ENCODE data around the gene R3HDM2. TPM values are rescaled to one million over a fixed set of nuclear protein-coding genes. Genes with fewer than 3 reads are reported as not detected.

R3HDM2 gene
- polyA plus RNA-seq, 1 donor, result 117 TPM

DNA sequence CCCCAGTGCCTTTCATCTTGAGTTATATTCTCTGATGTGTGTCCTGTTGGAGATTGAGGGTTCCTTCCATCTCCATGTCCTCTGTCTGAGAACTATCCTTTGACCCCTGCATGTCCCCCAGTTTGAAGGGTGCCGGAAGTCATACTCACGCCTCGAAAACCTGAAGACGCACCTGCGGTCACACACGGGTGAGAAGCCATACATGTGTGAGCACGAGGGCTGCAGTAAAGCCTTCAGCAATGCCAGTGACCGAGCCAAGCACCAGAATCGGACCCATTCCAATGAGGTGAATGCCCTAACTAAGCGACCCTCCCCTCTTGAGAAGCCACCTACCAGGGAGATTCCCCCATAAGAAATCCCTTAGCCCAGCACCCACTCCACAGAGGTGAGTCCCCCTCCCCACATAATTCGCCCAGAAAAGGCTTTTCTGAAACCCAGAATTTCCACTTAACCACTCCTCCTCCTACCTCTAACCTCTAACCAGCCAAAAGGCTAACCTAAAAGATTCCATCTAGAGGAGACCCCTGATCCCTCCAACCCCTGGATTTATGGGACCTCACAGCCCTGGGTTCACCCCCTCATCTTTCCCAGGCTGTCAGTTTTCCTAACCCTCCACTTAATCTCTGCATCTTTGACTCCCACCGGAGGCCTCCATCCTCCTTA lies 36.5 kb upstream of the R3HDM2 start:
- no peak for DNase-seq

DNA sequence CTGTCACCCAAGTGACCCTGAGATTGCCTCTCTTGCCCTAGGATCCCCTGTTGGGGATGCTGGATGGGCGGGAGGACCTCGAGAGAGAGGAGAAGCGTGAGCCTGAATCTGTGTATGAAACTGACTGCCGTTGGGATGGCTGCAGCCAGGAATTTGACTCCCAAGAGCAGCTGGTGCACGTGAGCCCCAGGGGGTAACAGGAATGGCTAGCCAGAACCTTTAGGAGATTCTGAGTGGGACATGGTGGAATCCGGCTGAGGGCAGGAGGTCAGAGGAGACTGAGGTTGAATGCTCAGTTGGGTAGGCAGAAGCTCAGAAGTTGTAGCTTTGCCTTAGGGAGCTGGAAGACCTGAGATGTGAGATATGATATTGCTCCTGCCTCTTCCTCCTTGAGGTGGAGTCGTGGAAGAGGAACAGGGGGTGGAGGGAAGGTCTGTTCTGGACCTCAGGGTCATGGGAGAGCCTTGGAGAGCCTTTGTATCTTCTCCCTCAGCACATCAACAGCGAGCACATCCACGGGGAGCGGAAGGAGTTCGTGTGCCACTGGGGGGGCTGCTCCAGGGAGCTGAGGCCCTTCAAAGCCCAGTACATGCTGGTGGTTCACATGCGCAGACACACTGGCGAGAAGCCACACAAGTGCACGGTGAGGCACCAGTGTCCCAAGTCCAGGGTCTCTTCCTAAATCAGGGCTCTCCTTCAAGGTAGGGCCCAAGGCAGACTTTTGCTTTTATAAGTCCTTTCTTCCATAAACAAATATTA lies 35.1 kb upstream of the R3HDM2 start:
- DNase-seq, result no peak

DNA sequence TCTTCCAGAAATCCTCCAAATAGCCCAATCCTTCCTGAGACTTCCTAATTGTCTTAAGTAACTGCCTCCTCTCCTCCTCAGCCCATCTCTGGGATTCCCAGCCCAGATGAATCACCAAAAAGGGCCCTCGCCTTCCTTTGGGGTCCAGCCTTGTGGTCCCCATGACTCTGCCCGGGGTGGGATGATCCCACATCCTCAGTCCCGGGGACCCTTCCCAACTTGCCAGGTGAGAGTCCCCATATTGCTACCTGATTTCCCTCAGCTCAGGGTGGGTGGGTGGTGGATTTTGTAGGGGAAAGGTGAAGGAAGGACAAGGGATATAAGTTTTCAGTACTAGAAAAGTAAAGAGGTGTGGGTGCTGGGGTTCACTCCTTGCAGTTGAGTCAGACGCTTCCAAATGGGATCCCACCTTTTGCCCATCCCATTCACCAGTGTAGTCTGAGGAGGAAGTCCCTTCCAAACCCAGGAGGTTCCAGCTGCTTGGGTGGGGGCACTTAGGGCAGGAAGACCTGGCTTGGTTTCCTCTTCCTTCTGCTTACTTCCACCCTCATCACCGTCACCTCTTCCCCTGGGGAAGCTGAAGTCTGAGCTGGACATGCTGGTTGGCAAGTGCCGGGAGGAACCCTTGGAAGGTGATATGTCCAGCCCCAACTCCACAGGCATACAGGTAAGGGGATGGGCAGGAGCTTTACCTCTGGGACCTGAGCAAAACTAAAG lies 34.3 kb upstream of the R3HDM2 start:
- DNase-seq, result no peak

DNA sequence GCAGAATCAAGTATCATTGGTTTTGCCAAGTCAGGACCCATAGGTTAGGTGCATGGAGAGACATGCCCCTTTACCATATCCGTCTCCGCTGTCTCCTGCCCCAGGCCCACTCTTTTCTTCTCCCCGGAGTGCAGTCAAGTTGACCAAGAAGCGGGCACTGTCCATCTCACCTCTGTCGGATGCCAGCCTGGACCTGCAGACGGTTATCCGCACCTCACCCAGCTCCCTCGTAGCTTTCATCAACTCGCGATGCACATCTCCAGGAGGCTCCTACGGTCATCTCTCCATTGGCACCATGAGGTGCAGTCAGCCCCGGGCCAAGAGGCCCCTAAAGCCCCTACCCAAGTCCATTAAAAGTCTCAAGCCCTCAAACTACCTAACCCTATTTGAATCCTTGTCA lies 33.7 kb upstream of the R3HDM2 start:
- no peak for DNase-seq

DNA sequence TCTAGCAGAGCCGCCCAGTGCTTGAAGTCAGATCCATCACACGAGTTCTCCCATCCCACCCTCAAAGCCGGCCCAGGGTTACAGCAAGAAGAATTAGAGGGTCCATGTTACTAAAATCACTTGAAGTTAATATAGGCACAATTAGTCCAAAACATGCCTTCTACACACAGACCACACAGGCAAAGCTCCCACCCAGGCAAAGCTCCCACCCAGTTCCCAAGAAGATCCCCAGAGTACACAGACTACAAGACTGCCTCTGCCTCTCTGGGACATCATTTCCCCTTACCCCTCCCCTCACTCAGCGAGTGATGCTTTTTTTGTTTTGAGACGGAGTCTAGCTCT lies 32.0 kb upstream of the R3HDM2 start:
- DNase-seq, result no peak

DNA sequence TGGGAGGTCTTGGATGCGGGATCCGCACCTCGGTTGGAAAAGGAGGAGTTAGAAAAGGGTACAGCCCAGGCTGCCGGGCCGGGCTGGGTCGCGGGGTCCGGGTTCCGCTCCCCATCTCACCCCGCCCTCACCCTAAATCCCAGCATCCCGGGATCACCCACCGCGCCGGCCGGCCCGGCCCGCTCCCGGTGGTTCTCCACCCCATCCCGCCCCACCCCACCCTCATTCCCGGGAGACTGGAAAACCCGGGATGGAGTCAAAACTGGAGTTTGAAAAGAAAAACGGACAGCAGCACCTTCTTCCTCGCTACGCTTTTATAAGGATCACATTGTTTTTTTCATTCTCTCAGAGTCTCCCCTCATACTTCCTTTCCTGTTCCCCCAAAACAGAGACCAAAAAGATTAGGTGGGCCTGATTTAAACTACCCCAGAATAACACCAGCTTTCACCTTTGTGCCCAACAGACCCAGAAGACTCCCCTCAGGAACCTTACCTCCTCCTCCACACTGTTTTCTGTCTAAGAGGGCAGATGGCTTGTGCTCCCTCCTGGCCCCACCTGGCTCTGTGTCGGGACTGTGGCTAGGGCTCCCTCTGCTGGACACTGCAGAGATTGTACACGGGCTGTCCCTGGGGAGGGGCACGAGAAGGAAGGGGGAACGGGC lies 31.5 kb upstream of the R3HDM2 start:
- DNase-seq, result peak; percentile 91

DNA sequence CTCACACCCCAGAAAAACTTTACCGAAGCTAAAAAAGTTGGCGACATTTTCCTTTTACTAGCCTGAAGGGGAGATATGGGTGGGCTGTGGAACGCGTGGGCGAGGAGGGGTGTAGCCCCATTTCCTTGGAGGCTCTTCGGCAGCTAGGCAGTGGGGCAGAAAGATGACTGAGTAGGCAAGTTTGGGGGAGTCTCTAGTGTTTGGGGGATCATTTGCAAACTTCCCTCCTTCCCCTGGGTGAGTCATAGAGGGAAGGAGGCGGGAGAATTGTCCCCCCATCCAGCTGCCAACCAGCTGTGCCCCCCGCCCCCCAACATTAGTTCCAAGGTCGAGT lies 31.0 kb upstream of the R3HDM2 start:
- DNase-seq, result no peak

DNA sequence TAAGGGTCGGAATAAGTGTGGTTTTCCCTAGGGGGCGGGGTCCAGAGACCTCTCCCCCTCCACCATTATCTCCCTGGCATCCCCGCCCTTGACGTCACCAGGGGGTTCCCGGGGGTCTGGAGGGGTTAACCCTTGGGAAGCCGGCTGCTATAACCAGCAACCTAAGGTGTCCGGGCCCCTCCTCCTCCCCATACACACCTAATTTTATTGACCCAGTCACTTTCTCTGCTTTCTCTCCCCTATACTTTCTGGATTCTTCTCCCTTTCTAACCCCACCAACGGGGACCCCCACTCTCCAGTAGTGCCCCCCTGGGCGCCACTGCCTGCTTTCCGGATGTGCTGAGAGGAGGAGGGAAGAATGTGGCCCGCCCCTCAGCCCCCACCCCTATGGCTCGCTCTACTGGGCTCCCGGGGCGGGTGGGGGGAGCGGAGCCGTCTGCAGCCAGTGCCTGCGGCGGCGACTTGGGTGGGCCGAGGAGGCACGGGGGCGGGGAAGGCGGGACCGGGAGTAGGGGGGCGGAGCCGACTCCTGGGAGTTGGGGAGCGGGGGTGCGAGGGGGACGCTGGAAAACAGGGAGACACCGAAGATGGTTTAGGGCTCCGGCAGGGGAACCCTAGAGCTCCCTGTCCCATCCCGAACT lies 30.6 kb upstream of the R3HDM2 start:
- peak; percentile 80 for DNase-seq

DNA sequence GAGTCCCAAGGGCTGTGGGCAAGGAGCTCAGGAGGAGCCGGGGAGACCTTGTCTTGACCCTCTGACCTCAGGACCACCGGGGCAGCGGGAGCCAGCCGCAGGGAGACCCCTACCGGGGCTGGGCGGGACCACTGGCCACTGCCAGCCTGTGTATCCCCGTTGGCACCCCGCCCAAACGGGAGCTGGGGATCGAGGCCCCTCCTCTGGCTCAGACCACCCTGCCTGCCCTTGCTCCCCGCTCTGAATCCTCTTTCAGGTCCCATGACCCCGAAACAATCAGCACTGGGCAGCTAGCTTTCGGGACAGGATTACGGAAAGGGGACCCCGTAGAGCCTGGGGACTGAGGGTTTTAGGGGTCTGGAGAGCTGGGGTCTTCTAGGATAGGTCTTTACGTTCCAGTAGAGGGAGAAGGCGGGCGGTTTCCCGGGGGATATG lies 30.0 kb upstream of the R3HDM2 start:
- DNase-seq, result no peak

DNA sequence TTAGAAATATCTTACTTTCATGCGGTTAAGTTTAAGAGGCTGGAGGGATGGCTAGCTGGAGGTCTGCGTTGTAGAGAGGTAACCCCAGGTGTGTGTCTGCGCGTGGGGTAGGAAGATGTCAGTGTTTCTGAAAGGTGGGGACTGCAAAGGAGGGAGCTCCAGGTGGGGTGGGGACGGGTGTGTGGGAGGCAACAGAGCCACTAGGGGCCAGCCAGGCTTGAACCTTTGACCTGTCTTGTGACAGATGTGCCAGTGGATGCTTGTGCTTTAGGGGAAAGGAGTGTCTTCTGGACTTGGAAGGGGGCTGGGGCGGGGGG lies 29.6 kb upstream of the R3HDM2 start:
- DNase-seq, result no peak

DNA sequence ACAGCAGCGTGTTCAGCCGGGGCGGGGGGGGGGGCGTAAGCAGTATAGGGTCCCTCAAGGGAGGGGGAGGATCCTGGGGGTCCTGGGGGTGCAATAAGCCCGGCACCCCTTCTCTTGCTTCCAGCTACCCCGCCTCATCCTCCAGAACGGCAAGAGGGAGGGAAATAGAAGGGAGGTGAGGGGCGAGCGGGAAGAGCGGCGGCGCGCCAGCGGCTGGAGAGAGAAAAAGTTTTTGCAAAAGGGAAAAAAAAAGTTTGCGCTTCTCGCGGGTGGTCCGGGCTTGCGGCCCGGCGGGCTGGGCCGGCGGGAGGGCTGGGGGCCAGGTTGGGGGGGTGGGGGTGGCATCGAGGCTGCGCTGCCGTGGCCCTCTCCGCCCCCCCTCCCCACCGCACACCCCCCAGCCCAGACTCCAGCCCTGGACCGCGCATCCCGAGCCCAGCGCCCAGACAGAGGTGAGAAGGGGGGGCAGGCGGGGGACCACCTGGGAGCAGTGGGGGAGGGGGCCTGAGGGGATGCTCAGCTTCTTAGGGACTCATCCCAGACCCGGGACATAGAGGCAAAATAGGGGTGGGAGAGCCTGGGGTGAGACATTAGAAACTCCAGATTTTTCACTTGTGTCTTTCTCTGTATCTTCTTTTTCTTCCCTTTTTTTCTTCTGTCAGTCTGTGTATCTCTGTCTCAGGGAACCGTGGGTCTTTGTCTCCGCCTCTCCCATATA lies 29.1 kb upstream of the R3HDM2 start, which contains the start of gene GLI1:
Gene GLI1 (plus strand): TSS at position 36 of the 718 bp plus-strand sequence. CDS start 3,907 bp downstream, outside the sequence.
- no peak for DNase-seq

DNA sequence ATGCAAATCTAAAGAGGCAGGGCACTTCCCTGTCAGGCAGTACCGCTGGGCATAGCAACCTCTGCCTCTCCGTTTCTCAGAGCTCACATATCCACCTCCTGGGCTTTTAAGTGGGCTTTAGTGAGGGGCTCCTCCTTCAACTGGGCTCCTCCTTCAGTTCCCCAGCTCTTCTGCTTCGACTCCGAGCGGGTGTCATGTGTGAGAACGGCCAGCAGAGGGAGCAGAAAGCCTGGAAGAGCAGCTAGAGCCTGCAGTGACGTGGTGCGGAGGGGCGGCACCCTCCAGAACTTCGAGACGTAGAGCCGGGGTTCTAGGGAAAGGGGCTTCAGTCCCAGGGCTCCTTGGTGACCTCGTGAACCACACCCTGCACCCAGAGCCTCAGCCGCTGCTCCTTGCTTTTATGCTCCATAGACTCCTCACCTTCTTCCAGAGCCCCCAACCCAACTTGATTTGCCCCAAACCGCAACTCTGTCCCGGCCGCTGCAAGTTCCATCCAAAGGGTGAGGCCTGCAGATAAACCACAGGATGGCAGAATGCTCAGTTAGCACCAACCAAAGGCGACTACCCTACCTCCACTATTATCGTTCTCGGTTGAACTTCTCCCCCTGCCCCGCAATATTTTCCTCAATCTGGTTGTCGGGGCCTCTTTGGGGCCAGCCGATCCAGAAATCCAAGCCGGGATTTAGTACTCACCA lies 28.4 kb upstream of the R3HDM2 start:
- peak; percentile 96 for DNase-seq

DNA sequence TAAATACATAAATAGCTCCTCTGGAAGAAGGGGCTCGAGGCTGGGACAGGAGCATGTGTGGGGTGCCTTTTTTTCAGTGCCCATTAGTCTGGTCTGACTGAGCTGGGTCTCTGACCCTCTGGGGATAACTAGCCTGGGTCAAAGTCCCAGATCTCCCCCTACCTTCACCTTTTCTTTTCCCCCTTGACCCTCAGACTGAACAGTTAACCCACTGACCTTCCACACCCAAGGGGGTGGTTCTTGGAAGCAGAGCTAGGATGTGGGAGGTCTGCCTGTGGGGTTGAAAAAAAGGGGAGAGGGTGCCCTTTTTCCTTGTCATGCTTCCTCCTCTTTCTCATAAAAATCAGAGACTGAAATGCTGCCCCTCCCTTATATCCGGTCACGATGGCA lies 27.8 kb upstream of the R3HDM2 start:
- DNase-seq, result no peak

DNA sequence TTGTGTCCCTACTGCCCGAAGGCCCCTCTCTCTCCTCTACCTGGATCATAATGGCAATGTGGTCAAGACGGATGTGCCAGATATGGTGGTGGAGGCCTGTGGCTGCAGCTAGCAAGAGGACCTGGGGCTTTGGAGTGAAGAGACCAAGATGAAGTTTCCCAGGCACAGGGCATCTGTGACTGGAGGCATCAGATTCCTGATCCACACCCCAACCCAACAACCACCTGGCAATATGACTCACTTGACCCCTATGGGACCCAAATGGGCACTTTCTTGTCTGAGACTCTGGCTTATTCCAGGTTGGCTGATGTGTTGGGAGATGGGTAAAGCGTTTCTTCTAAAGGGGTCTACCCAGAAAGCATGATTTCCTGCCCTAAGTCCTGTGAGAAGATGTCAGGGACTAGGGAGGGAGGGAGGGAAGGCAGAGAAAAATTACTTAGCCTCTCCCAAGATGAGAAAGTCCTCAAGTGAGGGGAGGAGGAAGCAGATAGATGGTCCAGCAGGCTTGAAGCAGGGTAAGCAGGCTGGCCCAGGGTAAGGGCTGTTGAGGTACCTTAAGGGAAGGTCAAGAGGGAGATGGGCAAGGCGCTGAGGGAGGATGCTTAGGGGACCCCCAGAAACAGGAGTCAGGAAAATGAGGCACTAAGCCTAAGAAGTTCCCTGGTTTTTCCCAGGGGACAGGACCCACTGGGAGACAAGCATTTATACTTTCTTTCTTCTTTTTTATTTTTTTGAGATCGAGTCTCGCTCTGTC lies 26.1 kb upstream of the R3HDM2 start:
- DNase-seq, result no peak

DNA sequence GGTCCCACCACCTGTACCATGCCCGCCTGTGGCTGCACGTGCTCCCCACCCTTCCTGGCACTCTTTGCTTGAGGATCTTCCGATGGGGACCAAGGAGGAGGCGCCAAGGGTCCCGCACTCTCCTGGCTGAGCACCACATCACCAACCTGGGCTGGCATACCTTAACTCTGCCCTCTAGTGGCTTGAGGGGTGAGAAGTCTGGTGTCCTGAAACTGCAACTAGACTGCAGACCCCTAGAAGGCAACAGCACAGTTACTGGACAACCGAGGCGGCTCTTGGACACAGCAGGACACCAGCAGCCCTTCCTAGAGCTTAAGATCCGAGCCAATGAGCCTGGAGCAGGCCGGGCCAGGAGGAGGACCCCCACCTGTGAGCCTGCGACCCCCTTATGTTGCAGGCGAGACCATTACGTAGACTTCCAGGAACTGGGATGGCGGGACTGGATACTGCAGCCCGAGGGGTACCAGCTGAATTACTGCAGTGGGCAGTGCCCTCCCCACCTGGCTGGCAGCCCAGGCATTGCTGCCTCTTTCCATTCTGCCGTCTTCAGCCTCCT lies 25.4 kb upstream of the R3HDM2 start:
- peak; percentile 62 for DNase-seq

DNA sequence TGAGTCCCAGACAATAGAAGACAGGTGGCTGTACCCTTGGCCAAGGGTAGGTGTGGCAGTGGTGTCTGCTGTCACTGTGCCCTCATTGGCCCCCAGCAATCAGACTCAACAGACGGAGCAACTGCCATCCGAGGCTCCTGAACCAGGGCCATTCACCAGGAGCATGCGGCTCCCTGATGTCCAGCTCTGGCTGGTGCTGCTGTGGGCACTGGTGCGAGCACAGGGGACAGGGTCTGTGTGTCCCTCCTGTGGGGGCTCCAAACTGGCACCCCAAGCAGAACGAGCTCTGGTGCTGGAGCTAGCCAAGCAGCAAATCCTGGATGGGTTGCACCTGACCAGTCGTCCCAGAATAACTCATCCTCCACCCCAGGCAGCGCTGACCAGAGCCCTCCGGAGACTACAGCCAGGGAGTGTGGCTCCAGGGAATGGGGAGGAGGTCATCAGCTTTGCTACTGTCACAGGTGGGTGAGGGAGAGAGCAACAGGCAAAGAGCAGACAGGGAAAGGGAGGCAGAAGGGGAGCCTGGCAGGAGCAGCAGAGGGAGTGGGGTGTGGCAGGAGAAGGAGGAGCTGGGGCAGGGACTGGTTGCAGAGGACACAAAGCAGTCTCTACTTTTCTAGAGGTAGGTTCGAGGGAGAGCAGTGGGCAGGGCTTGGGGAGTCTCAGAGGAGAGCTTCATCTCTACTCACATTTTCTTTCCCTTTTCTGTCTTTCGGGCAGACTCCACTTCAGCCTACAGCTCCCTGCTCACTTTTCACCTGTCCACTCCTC lies 24.7 kb upstream of the R3HDM2 start:
- no peak for DNase-seq

DNA sequence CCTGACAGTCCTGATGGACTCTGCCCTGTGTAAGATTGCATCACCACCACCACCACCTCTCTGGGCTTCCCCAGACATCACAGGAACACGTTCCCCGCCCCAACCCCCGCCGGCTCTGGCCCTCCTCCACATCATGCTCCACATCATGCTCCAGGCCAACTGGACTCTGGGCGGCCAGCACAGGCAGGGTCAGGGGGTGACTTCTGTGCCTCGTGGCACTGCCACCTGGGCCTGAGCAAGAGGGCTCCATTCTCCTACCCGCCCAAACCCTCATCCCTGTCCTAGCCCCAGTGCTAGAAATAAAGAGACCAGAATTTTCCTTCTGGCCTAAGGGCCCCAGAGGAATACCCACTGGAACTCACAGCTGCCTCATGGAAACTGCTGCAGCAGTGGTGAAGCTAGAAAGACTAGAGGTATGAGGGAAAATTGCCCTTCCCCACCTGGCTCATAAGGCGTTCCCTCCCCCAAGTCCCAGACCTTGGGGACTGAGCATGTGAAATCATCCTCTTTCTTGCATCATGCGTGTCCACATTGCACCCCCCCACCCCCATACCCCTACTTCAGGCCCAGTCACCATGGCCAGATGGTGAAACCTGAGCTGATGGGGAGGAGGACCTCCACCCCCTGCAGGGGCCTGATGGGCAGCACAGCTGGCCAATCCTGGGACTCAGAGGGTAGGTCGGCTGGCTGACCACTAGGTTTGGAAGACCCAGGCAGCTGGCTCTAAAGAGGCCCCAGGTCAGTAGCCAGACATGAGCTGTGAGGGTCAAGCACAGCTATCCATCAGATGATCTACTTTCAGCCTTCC lies 23.9 kb upstream of the R3HDM2 start, which contains the start of gene INHBE:
Gene INHBE (plus strand): TSS at position 742 of the 808 bp plus-strand sequence. CDS start 230 bp downstream, outside the sequence.
- no peak for DNase-seq

DNA sequence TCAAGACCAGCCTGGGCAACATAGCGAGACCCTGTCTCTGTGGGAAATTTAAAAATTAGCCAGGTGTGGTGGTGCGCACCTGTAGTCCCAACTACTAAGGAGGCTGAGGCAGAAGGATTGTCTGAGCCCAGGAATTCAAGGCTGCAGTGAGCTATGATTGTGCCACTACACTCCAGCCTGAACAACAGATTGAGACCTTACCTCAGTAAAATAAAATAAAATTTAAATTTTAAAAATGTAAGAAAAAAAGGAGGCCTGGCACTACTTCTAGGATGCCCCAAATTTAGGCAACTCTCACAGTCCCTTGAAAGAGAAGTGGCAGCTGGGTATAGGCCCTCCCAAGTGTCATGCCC lies 23.3 kb upstream of the R3HDM2 start:
- DNase-seq, result no peak

Measured in left kidney (tissue), 2 donors.